Subcutaneous adipose tissue (tissue), 4 donors: Measurements from ENCODE around the gene LRRFIP1. TPM values are rescaled to one million over a fixed set of nuclear protein-coding genes. Genes with fewer than 3 reads are reported as not detected.

ENCODE experiments used
- CTCF ChIP-seq: fragments of 450-650 bp; IDR thresholded peaks from one replicate; pipeline ENCODE4 v1.5.1; 2016; ENCODE audit warnings: low read depth, mild to moderate bottlenecking, control low read depth, antibody characterized with exemption, moderate library complexity
- total RNA-seq, 4 donors: library from RNA; depleted of rRNA; stranded (reverse); fragments of >200 nt; gene quantifications; one replicate each; pipeline ENCODE4 v1.1.0, GENCODE V29; 2016

LRRFIP1 gene
- total RNA-seq, 4 donors from 2014 or later = 85.4 to 130 (median 99.6) TPM

- TF ChIP-seq CTCF = no peak
These were observed 70.4 kb downstream of the LRRFIP1 start for GRCh38 chr2:237697586-237698357.

GRCh38 chr2:237698358-237698694, 70.9 kb downstream of the LRRFIP1 start:
- TF ChIP-seq CTCF = no peak

GRCh38 chr2:237699870-237700511, 72.6 kb downstream of the LRRFIP1 start:
- no peak for TF ChIP-seq CTCF

GRCh38 chr2:237700512-237701032, 73.2 kb downstream of the LRRFIP1 start:
- no peak for TF ChIP-seq CTCF

GRCh38 chr2:237701033-237701858, 73.9 kb downstream of the LRRFIP1 start:
- no peak for TF ChIP-seq CTCF

- no peak for TF ChIP-seq CTCF
These were observed 74.5 kb downstream of the LRRFIP1 start for GRCh38 chr2:237701859-237702390.
